ENCODE data around the gene C20orf173.

- TF ChIP-seq SUZ12 (IDR thresholded peaks at IDR 0.05; ENCODE audit: extremely low read depth, insufficient read depth, insufficient read length) (no peak), ZNF274 (IDR thresholded peaks at IDR 0.05; ENCODE audit: low read depth, low read length) (no peak), YY1 (IDR thresholded peaks at IDR 0.05; ENCODE audit: insufficient read depth, insufficient read length) (no peak)
These were observed 23.5 kb upstream of the C20orf173 start for GRCh38 chr20:35552914-35553313.

Measured in NT2/D1 (cell line).